HFF-Myc (cell line): ENCODE results near the gene PHC2.
A peak's percentile ranks its signal among the peaks of the same experiment; 100 is the strongest.
"Not testable (repeated sequence)": the region's sequence is repeated elsewhere in the genome, so short reads cannot be mapped to it uniquely, and the experiment has no call there.

ENCODE experiments used
- DNase-seq: peaks from one replicate; pipeline ENCODE4 v3.0.0-alpha.2; 2011; ENCODE audit warnings: low read depth; ENCODE audit errors: extremely low read depth
- H3K4me3 ChIP-seq: replicated peaks from 2 replicates; pipeline ENCODE4 v1.5.1; 2011; ENCODE audit warnings: low read depth, mild to moderate bottlenecking, control low read depth, low read length
- CTCF ChIP-seq: IDR thresholded peaks from 2 replicates; pipeline ENCODE4 v1.5.1; 2012; ENCODE audit warnings: mild to moderate bottlenecking, low read depth, low read length, control low read depth; ENCODE audit errors: missing control alignments

Gene PHC2

DNA sequence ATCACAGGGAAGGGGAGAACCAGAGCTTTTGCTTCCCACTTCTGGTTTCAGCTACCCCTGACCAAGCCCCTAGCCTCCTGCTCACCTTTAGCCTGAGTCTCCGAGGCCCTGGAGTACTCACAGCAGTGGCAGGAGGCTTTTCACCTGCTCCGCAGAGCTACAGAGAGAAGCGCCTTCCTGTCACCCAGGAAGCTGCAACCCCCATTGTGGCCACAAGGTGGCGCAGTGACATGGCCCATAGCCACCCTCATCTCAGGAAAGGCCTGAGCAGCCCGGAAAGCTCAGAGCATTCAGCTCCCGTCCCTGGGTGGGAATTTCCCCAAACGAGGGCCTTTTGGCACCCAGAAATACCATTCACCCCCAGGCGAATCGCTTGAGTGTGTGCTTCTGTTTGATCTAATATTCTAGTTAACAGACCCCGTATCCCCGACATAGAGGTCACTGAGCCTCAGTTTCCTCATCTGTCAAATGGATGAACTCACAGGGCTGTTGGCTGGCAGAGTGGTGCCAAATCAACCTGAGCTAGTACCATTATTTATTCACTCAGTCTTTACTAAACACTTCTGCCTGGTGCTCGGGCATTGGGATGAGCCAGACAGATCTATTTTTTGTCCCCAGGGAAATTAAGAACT, 135.3 kb downstream of the PHC2 start:
- TF ChIP-seq CTCF: peak; percentile 98
- DNase-seq: peak; percentile 44
- no peak overlapping the region for H3K4me3 ChIP-seq

DNA sequence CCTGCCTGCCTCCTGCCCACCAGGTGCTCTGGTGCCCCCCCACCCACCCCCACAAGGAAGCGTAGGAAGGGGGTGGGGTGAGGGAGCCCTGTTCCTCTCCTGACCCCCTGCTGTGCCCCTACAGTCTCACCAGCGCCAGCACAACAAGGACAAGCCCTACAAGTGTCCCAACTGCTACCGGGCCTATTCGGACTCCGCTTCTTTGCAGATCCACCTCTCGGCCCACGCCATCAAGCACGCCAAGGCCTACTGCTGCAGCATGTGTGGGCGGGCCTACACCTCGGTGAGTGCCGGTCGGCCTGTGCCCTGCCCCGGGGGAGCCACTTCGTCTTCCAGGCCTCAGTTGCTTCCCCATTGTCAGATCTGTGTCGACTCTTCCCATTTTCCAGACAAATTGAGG, 135.9 kb downstream of the PHC2 start:
- H3K4me3 ChIP-seq: no peak overlapping the region
- DNase-seq: no peak
- TF ChIP-seq CTCF: no peak

- no peak for DNase-seq
- peak; percentile 2 for TF ChIP-seq CTCF
- no peak overlapping the region for H3K4me3 ChIP-seq
Observed at GRCh38 chr1:33294071-33295010, 136.6 kb downstream of the PHC2 start.

DNA sequence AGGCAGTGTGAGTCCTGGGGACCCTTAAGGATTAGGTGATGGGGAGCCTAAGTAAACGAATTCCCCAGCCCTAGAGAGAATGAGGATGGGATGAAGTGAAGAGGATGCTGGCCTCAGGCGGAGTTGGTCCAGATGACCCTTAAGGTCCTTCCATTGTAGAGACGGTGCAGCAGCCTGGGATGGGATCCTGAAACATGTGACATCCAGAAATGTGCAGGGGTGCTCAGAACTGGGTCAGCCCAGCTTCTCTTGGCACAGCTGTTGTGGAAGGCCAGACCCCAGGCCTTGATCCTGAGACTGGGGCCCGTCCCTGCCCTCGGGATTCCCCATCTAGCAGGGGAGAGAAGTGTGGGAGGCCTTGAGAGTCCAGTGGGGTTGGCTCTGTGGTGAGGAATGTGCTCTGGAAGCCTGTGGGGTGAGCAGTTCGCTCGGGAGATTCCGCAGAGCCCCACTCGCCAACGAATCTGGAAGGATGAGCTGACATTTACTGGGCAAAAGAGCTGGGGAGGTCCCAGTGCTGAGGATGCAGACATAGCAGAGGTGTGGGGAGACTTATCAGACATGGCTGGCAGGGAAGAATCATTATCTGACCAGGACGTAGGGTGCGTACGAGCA, 138.1 kb downstream of the PHC2 start:
- no peak for TF ChIP-seq CTCF
- DNase-seq: no peak
- no peak overlapping the region for H3K4me3 ChIP-seq

GRCh38 chr1:33290615-33291014, 140.3 kb downstream of the PHC2 start:
- not testable (repeated sequence) for DNase-seq, H3K4me3 ChIP-seq

DNA sequence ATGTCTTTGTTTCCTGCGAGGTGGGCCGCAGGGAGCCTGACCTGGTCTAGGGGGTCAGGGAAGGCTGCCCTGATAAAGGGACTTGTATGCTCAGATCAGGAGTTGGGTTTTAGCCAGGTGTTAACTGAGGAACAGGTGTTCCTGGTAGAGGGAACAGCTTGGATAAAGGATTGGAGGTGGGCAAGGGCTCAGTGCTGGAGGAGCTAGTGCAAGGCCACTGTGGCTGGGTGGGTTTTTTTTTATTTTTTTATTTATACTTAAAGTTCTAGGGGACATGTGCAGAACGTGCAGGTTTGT, 141.1 kb downstream of the PHC2 start:
- TF ChIP-seq CTCF: no peak
- H3K4me3 ChIP-seq: no peak overlapping the region
- no peak for DNase-seq
